ENCODE measurements around the gene ATP1B1.
"Not testable (repeated sequence)": the region's sequence is repeated elsewhere in the genome, so short reads cannot be mapped to it uniquely, and the experiment has no call there.

The ATP1B1 gene

DNA sequence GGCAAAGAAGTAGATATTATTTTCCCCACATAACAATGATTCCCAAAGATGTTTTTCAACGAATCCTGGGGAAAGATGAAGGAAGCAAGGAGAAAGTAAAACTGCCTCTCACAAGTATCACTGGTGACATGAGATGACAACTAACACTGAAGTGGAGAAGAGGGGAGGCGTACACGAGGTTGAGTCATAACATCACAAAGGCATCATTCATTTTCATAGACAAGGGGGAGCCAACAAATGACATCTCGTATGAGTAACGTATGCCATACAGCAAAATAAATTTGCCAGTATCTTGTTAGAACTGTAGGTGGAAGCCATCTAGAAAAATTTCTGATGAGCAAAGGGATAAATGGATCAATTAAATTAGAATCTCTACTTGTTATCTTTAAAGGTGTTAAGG is 56.6 kb downstream of the ATP1B1 start:
- no peak overlapping the region for H3K4me3 ChIP-seq (ENCODE audit: low read depth, low read length)
- DNase-seq (ENCODE audit: low read depth): no peak

DNA sequence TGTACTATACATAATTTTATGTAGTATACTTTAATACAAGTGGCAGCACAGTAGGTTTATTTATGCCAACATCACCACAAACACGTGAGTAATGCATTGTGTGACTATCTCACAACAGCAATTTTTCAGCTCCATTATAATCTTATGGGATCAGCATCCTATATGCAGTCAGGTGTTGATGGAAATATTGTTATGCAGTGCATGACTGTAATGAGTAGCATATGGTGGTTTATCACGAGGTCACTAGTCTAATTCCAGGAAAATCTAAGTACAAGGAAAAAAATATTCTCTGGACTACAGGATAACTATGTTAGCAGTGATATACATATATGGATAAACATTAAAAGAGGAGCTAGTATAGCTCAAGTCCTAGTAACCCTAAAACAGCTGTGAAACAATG is 69.0 kb downstream of the ATP1B1 start:
- no peak for DNase-seq (ENCODE audit: low read depth)
- H3K4me3 ChIP-seq (ENCODE audit: low read depth, low read length): no peak overlapping the region

DNA sequence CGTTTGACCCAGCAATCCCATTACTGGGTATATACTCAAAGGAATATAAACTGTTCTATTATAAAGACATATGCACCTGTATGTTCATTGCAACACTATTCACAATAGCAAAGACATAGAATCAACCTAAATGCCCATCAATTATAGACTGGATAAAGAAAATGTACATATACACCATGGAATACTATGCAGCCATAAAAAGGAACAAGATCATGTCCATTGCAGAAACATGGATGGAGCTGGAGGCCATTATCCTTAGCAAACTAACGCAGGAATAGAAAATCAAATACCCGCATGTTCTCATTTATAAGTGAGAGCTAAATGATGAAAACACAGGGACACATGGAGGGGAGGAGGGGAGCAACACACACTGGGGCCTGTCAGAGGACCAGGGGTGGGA is 72.9 kb downstream of the ATP1B1 start:
- not testable (repeated sequence) for DNase-seq (ENCODE audit: low read depth); H3K4me3 ChIP-seq (ENCODE audit: low read depth, low read length)

DNA sequence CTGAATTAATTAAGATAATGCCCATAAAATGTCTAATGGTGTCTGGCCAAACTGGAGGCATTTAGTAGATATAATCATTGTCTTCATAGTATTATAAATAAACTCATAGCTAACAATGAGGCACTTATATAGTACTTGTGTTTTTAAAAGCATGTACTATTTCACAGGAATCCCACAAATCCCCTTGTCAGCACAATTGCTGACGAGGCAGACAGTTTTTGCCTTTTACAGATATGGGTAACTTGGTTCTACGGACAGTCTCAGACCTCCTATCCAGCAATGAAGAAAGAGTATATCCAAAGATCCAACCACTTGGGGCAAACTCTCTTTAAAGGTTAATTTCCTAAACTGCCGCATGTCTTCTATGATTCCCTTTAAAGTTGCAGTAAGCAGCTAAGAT is 73.7 kb downstream of the ATP1B1 start:
- no peak for DNase-seq (ENCODE audit: low read depth)
- H3K4me3 ChIP-seq (ENCODE audit: low read depth, low read length): no peak overlapping the region

Data from skeletal muscle cell (primary cell).